DMS153 (cell line): Measurements from ENCODE around the gene ESYT1.
A peak's percentile ranks its signal among the peaks of the same experiment; 100 is the strongest.

ENCODE experiments used
- DNase-seq: peaks from one replicate; lab custom pipeline; 2025; lab: John Stamatoyannopoulos, UW

The ESYT1 gene, protein sequence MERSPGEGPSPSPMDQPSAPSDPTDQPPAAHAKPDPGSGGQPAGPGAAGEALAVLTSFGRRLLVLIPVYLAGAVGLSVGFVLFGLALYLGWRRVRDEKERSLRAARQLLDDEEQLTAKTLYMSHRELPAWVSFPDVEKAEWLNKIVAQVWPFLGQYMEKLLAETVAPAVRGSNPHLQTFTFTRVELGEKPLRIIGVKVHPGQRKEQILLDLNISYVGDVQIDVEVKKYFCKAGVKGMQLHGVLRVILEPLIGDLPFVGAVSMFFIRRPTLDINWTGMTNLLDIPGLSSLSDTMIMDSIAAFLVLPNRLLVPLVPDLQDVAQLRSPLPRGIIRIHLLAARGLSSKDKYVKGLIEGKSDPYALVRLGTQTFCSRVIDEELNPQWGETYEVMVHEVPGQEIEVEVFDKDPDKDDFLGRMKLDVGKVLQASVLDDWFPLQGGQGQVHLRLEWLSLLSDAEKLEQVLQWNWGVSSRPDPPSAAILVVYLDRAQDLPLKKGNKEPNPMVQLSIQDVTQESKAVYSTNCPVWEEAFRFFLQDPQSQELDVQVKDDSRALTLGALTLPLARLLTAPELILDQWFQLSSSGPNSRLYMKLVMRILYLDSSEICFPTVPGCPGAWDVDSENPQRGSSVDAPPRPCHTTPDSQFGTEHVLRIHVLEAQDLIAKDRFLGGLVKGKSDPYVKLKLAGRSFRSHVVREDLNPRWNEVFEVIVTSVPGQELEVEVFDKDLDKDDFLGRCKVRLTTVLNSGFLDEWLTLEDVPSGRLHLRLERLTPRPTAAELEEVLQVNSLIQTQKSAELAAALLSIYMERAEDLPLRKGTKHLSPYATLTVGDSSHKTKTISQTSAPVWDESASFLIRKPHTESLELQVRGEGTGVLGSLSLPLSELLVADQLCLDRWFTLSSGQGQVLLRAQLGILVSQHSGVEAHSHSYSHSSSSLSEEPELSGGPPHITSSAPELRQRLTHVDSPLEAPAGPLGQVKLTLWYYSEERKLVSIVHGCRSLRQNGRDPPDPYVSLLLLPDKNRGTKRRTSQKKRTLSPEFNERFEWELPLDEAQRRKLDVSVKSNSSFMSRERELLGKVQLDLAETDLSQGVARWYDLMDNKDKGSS

DNA sequence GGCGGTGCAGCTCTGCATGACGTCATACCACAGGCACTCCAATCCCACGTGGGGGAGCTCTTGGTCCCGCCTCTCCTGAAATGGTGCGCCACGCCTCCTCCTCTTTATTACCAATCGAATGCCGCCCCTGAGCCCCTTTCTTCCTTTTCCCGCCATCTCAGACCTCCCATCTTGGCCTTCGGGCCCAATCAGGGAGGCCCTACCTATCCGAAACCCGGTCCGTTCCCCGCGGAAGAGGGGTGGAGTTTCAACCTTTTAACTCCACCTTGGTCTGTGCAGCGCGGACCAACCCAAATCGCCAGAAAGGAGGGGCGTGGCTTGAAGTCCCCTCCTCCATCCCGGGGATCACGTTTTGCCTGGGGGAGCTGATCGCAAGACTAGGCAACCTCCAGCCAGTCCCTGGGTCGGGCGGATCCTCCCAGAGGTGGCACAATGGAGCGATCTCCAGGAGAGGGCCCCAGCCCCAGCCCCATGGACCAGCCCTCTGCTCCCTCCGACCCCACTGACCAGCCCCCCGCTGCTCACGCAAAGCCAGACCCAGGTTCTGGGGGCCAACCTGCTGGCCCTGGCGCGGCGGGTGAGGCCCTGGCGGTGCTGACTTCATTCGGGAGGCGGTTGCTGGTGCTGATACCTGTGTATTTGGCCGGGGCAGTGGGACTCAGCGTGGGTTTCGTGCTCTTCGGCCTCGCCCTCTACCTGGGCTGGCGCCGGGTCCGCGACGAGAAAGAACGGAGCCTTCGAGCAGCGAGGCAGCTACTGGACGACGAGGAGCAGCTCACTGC is at the start of gene ESYT1:
ESYT1 (plus strand) TSS at position 380 of the 782 bp plus-strand sequence; CDS start at position 433, 53 bp downstream.
- DNase-seq = peak; percentile 99

DNA sequence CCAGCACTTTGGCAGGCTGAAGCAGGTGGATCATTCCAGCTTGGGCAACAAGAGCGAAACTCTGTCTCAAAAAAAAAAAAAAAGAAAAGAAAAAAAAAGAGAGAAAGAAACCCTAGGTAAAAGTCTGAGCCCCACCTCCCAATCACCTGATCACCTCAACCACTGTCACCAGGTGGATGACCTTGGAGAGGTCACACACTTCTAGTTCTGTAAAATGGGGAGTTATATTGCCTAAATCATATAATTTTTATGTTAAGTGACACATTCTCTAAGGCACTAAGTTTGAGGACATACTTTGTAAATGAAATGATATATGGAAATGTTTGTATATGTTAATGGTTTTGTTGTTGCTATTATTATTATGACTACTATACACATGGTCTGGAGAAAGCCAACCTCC is 49.6 kb upstream of the ESYT1 start:
- DNase-seq = no peak

DNA sequence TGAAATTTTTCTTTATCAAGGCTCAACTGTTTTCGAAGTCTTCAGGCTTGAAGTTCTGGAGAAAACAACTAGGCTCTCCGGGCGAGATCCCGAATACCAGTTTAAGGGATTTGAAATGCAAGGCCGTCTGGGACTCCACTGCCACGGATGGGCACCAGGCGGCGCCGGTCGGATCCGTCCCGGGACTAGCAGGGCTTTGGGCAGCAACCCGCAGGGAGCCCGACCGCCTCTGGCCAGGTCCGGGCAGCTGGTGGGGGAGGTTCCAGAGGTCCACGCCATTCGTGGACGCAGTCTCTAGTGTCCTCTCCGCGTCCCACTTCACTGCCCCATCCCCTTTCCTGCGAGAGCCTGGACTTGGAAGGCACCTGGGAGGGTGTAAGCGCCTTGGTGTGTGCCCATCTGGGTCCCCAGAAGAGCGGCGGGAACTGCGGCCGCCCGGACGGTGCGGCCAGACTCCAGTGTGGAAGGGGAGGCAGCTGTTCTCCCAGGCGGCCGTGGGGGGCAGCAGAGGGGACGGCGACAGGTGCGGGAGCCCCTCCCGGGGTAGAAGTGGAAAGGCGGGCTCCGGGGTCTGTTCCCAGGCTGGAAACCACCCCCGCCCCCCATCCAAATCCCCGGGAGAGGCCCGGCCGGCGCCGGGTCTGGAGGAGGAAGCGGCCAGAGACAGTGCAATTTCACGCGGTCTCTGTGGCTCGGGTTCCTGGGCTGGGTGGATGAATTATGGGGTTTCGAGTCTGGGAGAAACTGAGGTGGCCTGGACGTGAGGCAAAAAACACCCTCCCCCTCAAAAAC is 48.9 kb upstream of the ESYT1 start:
- peak; percentile 67 for DNase-seq

DNA sequence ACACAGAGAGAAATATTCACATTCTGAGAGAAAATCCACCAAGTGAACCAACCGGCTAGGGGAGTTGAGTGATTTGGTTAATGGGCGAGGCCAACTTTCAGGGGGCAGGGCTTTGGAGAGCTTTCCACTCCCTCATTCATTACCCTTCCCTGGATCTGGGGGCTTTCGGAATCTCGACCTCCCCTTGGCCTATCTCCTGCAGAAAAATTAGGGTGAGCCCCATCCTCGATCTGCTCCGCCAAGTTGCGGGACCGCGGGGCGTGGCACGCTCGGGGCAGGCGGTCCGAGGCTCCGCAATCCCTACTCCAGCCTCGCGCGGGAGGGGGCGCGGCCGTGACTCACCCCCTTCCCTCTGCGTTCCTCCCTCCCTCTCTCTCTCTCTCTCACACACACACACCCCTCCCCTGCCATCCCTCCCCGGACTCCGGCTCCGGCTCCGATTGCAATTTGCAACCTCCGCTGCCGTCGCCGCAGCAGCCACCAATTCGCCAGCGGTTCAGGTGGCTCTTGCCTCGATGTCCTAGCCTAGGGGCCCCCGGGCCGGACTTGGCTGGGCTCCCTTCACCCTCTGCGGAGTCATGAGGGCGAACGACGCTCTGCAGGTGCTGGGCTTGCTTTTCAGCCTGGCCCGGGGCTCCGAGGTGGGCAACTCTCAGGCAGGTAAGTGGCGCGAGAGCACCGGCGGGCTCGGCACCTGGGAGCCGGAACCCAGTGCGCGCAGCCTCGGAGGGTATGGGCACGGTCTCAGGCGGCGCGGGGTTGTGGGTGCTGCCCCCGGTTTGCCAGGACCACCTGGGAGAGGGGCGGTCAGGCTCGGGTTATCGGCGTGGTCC is 48.1 kb upstream of the ESYT1 start, which contains the start of gene ERBB3:
ERBB3 (plus strand) TSS at position 443 of the 833 bp plus-strand sequence; CDS start at position 579, 136 bp downstream.
- DNase-seq = peak; percentile 66

DNA sequence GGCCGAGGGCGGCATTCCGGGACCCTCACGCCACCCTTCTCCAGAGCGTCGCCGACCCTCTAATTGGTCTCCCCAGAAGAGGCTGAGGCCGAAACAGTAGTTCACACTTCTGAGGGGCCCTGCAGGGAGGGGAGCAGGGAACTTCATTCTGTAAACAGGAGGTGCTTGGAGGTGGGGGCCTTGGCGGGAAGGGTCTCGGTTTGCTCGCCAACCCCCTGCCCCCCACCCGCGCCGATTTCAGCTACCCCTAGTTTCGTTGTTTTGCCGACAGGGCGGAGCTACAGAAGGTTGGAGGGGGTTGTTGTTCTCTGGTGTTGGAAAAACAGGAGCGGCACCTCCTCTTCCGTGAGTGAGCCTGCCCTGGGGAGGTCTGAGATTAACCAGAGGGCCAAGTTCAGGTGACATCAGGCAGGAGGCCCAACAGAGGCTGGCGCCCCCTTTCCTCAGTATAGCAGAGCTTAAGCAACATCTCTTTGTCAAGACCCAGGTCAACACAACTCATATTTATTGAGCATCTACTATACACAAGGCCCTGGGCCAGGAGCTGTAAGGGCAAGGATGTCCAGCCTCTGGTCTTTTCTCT is 47.4 kb upstream of the ESYT1 start:
- no peak for DNase-seq

DNA sequence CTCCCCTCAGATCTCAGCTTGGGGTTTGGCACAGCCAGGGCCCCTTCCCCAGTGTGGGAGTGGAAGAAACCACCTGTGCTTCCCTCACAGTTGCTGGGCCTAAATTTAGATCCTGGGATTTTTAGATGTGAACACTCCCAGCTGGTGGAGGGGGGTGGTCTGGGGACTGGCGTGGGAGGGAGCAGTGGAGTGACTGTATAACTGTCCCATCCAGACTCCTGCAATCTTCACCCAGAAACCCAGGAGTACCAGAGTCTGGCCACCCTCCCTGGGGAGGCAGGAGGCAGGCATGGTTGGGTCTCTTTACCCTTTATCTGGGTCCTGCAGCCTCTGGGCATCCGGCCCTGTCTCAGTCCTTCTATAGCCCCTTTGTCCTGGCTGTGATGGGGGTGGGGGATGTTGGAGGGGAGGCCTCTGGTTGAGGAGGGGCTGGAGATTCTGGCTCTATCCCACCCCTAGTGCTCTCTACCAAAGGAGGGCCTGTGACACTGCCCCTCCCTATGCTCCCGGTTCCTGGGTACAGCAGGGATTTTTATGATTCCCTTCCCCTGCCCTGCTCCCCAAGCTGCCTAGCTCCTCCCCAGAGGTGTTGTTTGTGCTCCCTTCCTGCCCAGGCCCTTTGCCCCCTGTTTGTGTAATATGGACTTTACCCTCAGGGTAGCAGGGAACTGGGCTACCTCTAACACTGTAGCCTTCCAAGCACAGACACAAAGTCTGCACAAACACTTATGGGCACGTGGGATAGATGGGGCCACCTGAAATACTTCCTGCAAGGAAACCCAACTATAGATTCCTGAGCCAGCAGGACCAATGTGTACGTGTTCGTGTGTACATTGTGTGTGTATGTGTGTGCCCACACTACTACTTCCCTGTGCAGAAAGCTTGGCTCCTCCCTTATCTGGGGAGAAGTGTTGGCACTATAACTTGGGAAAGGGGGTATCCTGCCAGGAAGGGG is 46.4 kb upstream of the ESYT1 start:
- no peak for DNase-seq

DNA sequence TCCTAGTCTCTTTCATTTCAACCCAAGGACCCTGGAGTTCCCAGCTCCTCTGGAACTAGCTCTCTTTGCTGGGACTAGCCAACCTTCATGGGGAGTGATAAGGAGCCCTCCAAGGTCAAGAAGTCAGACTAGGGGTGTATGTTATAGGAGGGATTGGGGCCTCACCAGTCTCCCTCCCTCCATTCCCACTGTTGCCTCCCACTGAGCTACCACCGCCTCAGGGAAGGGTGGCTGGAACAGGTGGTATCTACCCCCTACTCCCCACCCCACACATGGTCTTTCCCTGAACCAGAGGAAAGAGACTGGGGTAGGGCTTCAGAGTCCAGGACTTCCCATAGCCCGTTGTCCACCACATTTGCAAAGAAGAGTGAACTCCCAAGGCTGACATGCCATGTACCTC is 45.7 kb upstream of the ESYT1 start:
- no peak for DNase-seq

DNA sequence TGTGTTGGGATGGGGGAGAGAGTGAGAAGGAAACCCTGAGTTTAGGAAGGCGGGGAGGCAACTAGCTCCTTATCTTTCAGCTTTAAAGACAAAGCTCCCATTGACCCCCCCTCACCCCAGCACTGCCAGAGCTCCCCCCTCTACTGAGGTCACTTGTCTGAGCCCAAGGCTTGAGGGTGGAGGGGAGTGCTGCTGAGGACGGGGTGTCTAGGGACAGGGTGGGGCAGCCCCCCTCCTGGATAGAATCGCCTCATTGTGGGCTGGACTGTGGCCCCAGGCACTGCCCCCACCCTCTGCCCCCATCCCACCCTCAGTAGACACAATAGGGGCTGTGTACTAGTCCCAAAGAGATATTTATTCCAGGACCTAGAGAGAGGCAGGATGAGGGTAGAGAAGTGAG is 45.1 kb upstream of the ESYT1 start:
- no peak for DNase-seq

DNA sequence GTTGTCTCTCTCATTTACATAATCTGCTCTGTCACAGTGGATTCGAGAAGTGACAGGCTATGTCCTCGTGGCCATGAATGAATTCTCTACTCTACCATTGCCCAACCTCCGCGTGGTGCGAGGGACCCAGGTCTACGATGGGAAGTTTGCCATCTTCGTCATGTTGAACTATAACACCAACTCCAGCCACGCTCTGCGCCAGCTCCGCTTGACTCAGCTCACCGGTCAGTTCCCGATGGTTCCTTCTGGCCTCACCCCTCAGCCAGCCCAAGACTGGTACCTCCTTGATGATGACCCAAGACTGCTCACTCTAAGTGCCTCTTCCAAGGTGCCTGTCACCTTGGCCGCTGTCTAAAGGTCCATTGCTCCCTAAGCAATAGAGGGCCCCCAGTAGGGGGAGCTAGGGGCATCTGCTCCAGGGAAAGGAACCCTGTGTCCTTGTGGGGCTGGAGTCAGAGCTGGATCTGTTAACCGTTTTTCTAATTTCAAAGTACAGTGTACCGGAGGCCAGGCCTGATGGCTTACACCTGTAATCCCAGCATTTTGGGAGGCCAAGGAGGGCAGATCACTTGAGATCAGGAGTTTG is 43.0 kb upstream of the ESYT1 start:
- DNase-seq = no peak

DNA sequence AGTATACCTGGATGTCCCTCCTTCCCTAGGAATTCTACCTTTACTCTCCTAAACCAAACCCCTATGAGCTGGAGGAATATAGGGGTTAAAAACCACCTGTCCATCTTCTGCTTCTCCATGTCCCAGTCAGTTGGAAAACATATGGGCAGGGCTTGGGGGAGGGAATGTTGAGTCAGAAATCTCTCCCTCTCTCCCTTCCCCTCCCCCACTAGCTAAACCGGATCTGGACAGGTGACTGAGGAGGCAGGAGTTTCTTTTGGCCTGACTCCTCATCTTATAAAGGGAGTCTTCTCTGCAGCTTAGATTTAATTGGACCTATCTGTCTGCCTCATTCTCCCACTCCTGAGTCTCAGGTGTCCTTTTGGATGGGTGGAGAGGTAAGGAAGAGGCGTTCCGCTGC is 42.0 kb upstream of the ESYT1 start:
- no peak for DNase-seq

DNA sequence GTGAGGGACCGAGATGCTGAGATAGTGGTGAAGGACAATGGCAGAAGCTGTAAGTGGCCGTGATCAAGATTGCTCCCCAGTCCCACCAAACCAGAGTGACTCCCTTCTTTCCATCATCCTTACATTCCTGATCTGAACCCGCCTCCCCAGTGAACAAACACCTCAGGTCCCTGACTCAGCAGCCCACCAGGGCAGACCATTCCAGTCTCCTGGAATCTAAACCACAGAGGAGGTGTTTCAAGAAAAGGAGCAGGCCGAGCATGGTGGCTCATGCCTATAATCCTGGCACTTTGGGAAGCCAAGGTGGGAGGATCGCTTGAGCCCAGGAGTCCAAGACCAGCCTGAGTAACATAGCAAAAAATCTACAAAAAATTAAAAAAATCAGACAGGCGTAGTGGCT is 41.5 kb upstream of the ESYT1 start:
- no peak for DNase-seq

DNA sequence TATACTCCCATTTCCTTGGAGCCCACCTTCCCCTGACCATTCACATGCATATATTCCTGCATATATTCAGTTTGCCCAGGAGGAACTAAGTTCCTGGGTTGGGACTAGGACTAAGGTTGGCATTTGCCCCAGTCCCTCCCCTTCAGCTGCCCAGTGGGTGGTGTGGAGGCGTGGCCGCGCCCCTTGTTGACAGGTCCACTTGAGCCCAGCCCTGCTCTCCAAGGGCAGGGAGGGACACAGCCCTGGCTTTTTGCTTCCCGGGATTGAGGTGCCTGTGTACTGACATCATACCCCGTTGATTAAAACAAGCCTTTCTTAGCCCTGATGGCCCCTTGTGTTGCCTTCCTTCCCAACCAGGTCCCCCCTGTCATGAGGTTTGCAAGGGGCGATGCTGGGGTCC is 40.8 kb upstream of the ESYT1 start:
- peak; percentile 40 for DNase-seq

DNA sequence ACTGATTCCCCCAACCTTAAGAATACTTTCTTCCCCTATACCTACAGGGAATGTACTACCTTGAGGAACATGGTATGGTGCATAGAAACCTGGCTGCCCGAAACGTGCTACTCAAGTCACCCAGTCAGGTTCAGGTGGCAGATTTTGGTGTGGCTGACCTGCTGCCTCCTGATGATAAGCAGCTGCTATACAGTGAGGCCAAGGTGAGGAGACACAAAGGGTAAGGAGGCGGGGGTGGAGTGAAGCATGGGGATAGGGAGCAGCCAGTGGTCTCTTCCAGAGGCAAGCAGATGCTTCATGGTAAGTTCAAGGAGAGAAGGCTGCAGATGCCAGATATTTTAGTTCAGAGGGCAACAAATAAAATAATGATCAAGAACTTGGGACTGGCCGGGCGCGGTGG is 30.3 kb upstream of the ESYT1 start:
- DNase-seq = no peak

DNA sequence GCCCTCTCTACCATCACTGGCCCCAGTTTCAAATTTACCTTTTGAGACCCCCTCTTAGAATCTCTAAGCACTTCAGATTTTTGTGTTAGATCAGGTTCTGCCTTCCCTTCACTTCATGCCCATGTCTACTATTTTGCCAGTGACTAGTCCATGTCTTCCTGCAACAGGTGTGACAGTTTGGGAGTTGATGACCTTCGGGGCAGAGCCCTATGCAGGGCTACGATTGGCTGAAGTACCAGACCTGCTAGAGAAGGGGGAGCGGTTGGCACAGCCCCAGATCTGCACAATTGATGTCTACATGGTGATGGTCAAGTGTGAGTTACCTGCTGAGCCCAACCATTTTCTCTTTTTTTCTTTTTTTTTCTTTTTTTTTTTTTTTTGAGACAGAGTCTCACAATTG is 29.5 kb upstream of the ESYT1 start:
- DNase-seq = no peak

DNA sequence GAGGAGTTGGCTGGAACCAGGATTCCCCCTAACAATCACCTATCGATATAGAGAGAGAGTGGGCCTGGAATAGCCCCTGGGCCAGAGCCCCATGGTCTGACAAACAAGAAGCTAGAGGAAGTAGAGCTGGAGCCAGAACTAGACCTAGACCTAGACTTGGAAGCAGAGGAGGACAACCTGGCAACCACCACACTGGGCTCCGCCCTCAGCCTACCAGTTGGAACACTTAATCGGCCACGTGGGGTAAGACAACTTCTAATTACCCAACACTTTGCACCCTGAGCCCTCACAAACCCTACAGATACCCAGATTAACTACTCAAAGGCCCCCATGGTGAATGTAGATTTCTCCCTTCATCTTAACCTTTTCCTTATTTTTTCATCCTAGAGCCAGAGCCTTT is 28.3 kb upstream of the ESYT1 start:
- no peak for DNase-seq

DNA sequence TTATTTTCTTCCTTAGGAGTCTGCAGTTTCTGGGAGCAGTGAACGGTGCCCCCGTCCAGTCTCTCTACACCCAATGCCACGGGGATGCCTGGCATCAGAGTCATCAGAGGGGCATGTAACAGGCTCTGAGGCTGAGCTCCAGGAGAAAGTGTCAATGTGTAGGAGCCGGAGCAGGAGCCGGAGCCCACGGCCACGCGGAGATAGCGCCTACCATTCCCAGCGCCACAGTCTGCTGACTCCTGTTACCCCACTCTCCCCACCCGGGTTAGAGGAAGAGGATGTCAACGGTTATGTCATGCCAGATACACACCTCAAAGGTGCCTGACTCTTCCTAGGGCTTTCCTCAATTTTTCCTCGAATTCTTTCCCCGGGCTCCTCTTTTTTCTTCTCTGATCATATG is 27.0 kb upstream of the ESYT1 start:
- no peak for DNase-seq

DNA sequence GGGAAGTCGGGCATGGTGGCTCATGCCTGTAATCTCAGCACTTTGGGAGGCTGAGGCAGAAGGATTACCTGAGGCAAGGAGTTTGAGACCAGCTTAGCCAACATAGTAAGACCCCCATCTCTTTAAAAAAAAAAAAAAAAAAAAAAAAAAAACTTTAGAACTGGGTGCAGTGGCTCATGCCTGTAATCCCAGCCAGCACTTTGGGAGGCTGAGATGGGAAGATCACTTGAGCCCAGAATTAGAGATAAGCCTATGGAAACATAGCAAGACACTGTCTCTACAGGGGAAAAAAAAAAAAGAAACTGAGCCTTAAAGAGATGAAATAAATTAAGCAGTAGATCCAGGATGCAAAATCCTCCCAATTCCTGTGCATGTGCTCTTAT is 25.4 kb upstream of the ESYT1 start:
- DNase-seq = no peak

DNA sequence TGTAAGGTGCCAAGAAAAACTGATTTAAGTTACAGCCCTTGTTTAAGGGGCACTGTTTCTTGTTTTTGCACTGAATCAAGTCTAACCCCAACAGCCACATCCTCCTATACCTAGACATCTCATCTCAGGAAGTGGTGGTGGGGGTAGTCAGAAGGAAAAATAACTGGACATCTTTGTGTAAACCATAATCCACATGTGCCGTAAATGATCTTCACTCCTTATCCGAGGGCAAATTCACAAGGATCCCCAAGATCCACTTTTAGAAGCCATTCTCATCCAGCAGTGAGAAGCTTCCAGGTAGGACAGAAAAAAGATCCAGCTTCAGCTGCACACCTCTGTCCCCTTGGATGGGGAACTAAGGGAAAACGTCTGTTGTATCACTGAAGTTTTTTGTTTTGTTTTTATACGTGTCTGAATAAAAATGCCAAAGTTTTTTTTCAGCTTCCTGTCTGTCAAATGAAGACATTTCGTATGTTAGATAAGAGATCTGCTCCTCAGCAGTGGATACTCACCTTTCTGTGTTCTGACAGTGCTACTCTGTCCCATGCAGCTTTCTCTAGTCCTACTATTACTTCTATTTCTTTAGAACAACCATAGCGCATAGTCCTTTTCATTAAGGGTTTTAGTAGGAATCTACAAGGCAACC is 24.9 kb upstream of the ESYT1 start:
- no peak for DNase-seq
